GM10248 (cell line): ENCODE data around the gene SSH2.
"Not testable (repeated sequence)": the region's sequence is repeated elsewhere in the genome, so short reads cannot be mapped to it uniquely, and the experiment has no call there.

ENCODE experiments used
- CTCF ChIA-PET: fragments of 300-600 bp; sonication (Branson Sonifier 250); formaldehyde crosslinking; extraction: SDS; loops from one replicate; lab custom pipeline; 2021; ENCODE audit warnings: antibody characterized with exemption; lab: Yijun Ruan, JAX
- POLR2A ChIA-PET: fragments of 350-650 bp; sonication (Branson Sonifier 250); formaldehyde crosslinking; extraction: SDS; loops from one replicate; lab custom pipeline; 2020; ENCODE audit warnings: antibody characterized with exemption; lab: Yijun Ruan, JAX
- DNase-seq: peaks from one replicate; pipeline ENCODE4 v3.0.0; 2012; ENCODE audit errors: extremely low spot score
- CTCF ChIP-seq: IDR thresholded peaks from 2 replicates; pipeline ENCODE4 v1.5.1; 2012; ENCODE audit warnings: mild to moderate bottlenecking, low read depth; ENCODE audit errors: extremely low read depth, missing control alignments, control extremely low read depth

Gene SSH2

GRCh38 chr17:29857823-29858222, 72.2 kb downstream of the SSH2 start:
- POLR2A ChIA-PET, result no interaction called here
- no peak for TF ChIP-seq CTCF
- CTCF ChIA-PET, result no interaction called here
- no peak for DNase-seq

- DNase-seq, POLR2A ChIA-PET, CTCF ChIA-PET: not testable (repeated sequence)
Observed at GRCh38 chr17:29857105-29857504, 72.9 kb downstream of the SSH2 start.

GRCh38 chr17:29855686-29856085, 74.3 kb downstream of the SSH2 start:
- ChIA-PET POLR2A (no interaction called here), CTCF (interaction anchor here (0.7 to 2.2 kb wide), 3 partner anchors 16 to 75 kb away, joined by 3 to 9 read pairs (median 9); partner anchors contain the start of gene SSH2)
- no peak for DNase-seq
- no peak for TF ChIP-seq CTCF

- ChIA-PET CTCF (interaction anchor here (1.3 to 1.8 kb wide), 3 partner anchors 19 to 232 kb away, joined by 3 to 5 read pairs (median 4); no protein-coding TSS in a partner anchor), POLR2A (no interaction called here)
- TF ChIP-seq CTCF, result no peak
- DNase-seq, result no peak
Observed at GRCh38 chr17:29848737-29849136, 81.3 kb downstream of the SSH2 start.

- ChIA-PET POLR2A (no interaction called here), CTCF (interaction anchor here (1.4 to 1.8 kb wide), 3 partner anchors 21 to 231 kb away, joined by 3 to 8 read pairs (median 5); partner anchors contain the start of gene SSH2)
- DNase-seq, result no peak
- no peak for TF ChIP-seq CTCF
Observed at GRCh38 chr17:29847527-29848400, 82.3 kb downstream of the SSH2 start.

GRCh38 chr17:29847118-29847517, 82.9 kb downstream of the SSH2 start:
- ChIA-PET POLR2A (no interaction called here), CTCF (interaction anchor here (1.6 to 1.8 kb wide), 2 partner anchors 84 to 257 kb away, joined by 3 to 8 read pairs; partner anchors contain the start of gene SSH2)
- DNase-seq, result no peak
- TF ChIP-seq CTCF, result no peak

GRCh38 chr17:29846298-29846697, 83.7 kb downstream of the SSH2 start:
- POLR2A ChIA-PET, result no interaction called here

More at GRCh38 chr17:29846298-29846697, 83.7 kb downstream of the SSH2 start:
- no peak for TF ChIP-seq CTCF
- DNase-seq, result no peak
- CTCF ChIA-PET, result interaction anchor here (1.5 to 1.9 kb wide), 4 partner anchors 21 to 258 kb away, joined by 3 to 8 read pairs (median 4); partner anchors contain the start of gene SSH2
